A549 (cell line): ENCODE data around the gene MTARC1. TPM values are rescaled to one million over a fixed set of nuclear protein-coding genes. Genes with fewer than 3 reads are reported as not detected.

Experiments used
- ATAC-seq, 2 experiments: fragments of 200-7000 bp in 1 of 2; fragments of >200 bp in 1 of 2; cut with Nextera tagmentation in 1 of 2; cut with Tn5 transposase in 1 of 2; 3 replicates each; pipeline versions ENCODE4 v1.8.0 to v1.9.1; 2018 to 2020; ENCODE audit warnings: mild to moderate bottlenecking in 1 of 2, moderate library complexity in 1 of 2
- CTCF ChIA-PET: fragments of 300-600 bp; sonication (Branson Sonifier 250); formaldehyde crosslinking; extraction: SDS; loops from one replicate; lab custom pipeline; 2021; ENCODE audit warnings: antibody characterized with exemption, inconsistent platforms; lab: Yijun Ruan, JAX
- POLR2A ChIA-PET: fragments of 350-600 bp; formaldehyde crosslinking; extraction: SDS; loops from one replicate; lab custom pipeline; 2021; ENCODE audit warnings: antibody characterized with exemption, inconsistent platforms; lab: Yijun Ruan, JAX
- DNase-seq, 2 experiments: peaks; one replicate each; pipeline versions ENCODE4 v3.0.0 to v3.0.0-alpha.2; 2011 to 2016; ENCODE audit warnings: low read depth in 1 of 2, low spot score in 1 of 2
- FAIRE-seq: peaks from 2 replicates; lab custom pipeline; 2011; peaks lifted over from hg19 to GRCh38; lab: Jason Lieb, UNC
- H3K27ac ChIP-seq, 2 experiments: fragments of >200 bp; sonication (Bioruptor Twin); formaldehyde crosslinking; 3 replicates each; pipeline ENCODE4 v1.5.1; 2016 to 2017
- H3K4me1 ChIP-seq: fragments of >200 bp; sonication (Bioruptor Twin); formaldehyde crosslinking; 3 replicates; pipeline ENCODE4 v1.6.1; 2016
- H3K4me2 ChIP-seq: fragments of >200 bp; sonication (Bioruptor Twin); formaldehyde crosslinking; 3 replicates; pipeline ENCODE4 v1.6.1; 2016
- H3K4me3 ChIP-seq: fragments of >200 bp; sonication (Bioruptor Twin); formaldehyde crosslinking; 3 replicates; pipeline ENCODE4 v1.5.1; 2016
- H3K9me3 ChIP-seq: fragments of >200 bp; sonication (Bioruptor Twin); formaldehyde crosslinking; 3 replicates; pipeline ENCODE4 v1.6.1; 2016
- CBX2 ChIP-seq: fragments of 200-600 bp; sonication (generic); IDR thresholded peaks from 2 replicates; pipeline ENCODE4 v1.6.1; 2016; ENCODE audit warnings: low read depth, mild to moderate bottlenecking, borderline replicate concordance
- EHF ChIP-seq: fragments of 250-450 bp; sonication (Bioruptor Pico); IDR thresholded peaks from 2 replicates; pipeline ENCODE4 v1.5.0; 2020; ENCODE audit warnings: mild to moderate bottlenecking
- EP300 ChIP-seq, 2 experiments: fragments of >200 bp; sonication (Bioruptor Twin); formaldehyde crosslinking; IDR thresholded peaks; 2 replicates in 1 of 2; 3 replicates in 1 of 2; pipeline ENCODE4 v1.6.1; 2016 to 2017
- FOSL2 ChIP-seq, 2 experiments: fragments of 450-650 bp in 1 of 2; fragments of >200 bp in 1 of 2; sonication (Bioruptor Twin) in 1 of 2; formaldehyde crosslinking; IDR thresholded peaks; 2 replicates each; pipeline versions ENCODE4 v1.5.0 to v1.6.1; 2016 to 2020; ENCODE audit warnings: mild to moderate bottlenecking in 1 of 2, moderate library complexity in 1 of 2
- HEYL ChIP-seq: fragments of 250-450 bp; sonication (Bioruptor Pico); IDR thresholded peaks from 2 replicates; pipeline ENCODE4 v1.8.0; 2021; ENCODE audit warnings: mild to moderate bottlenecking, moderate library complexity
- HOXB5 ChIP-seq: fragments of 250-450 bp; sonication (Bioruptor Pico); IDR thresholded peaks from 2 replicates; pipeline ENCODE4 v1.5.0; 2020; ENCODE audit warnings: mild to moderate bottlenecking, moderate library complexity
- JUNB ChIP-seq: fragments of >200 bp; sonication (Bioruptor Twin); formaldehyde crosslinking; IDR thresholded peaks from 2 replicates; pipeline ENCODE4 v1.6.1; 2016
- MAFK ChIP-seq: fragments of 450-650 bp; IDR thresholded peaks from 2 replicates; pipeline ENCODE4 v1.6.1; 2014; ENCODE audit not compliant: partially characterized antibody
- MAZ ChIP-seq: fragments of 150-350 bp; IDR thresholded peaks from 2 replicates; pipeline ENCODE4 v1.6.1; 2014; ENCODE audit warnings: antibody characterized with exemption, low read depth, low read length, borderline replicate concordance
- PHF8 ChIP-seq: fragments of 200-600 bp; sonication (generic); IDR thresholded peaks from 2 replicates; pipeline ENCODE4 v1.6.1; 2016; ENCODE audit warnings: low read depth, mild to moderate bottlenecking, antibody characterized with exemption, moderate library complexity, borderline replicate concordance
- POLR2A ChIP-seq: IDR thresholded peaks from 2 replicates; pipeline ENCODE4 v1.6.1; 2012; ENCODE audit warnings: mild to moderate bottlenecking, low read length
- POLR2AphosphoS2 ChIP-seq: conservative IDR thresholded peaks from 2 replicates; pipeline ENCODE4 v1.6.1; 2012; ENCODE audit warnings: low read length, improper control_type of control experiment, inconsistent platforms
- RFX5 ChIP-seq: fragments of 450-650 bp; IDR thresholded peaks from 2 replicates; pipeline ENCODE4 v1.7.1; 2014; ENCODE audit warnings: antibody characterized with exemption, mild to moderate bottlenecking, moderate library complexity
- SMC3 ChIP-seq: fragments of >200 bp; sonication (Bioruptor Twin); formaldehyde crosslinking; IDR thresholded peaks from 3 replicates; pipeline ENCODE4 v1.6.1; 2018; ENCODE audit warnings: inconsistent platforms
- TP53 ChIP-seq: fragments of 250-450 bp; sonication (Bioruptor Pico); IDR thresholded peaks from 2 replicates; pipeline ENCODE4 v1.5.0; 2021; ENCODE audit warnings: mild to moderate bottlenecking, moderate library complexity
- ZNF302 ChIP-seq: fragments of 250-450 bp; sonication (Bioruptor Pico); IDR thresholded peaks from 2 replicates; pipeline ENCODE4 v1.9.0; 2021; ENCODE audit warnings: inconsistent platforms, mild to moderate bottlenecking, moderate library complexity
- WGBS: methylation state at CpG from one replicate; pipeline ENCODE4 v1.1.6; 2017; ENCODE audit errors: missing lambda C conversion rate; 5-methylcytosine and 5-hydroxymethylcytosine counted together
- polyA plus RNA-seq, 4 experiments: library from polyadenylated mRNA; depleted of rRNA in 3 of 4; stranded (reverse); fragments of >200 nt; fragmentation: RNase III in 1 of 4; extraction: RNeasy Plus Mini Kit Qiagen cat#74134 plus additional on column Dnase treatment in 1 of 4; gene quantifications; 2 replicates in 3 of 4; 3 replicates in 1 of 4; pipeline ENCODE4 v1.2.3, GENCODE V29; 2011 to 2017
- TF ChIP-seq, protein P1 (sequence below): fragments of 450-650 bp; IDR thresholded peaks from 2 replicates; pipeline ENCODE4 v1.6.1; 2014; ENCODE audit warnings: antibody characterized with exemption
- TF ChIP-seq, protein P2 (sequence below): fragments of 150-350 bp; IDR thresholded peaks from 2 replicates; pipeline ENCODE4 v1.6.1; 2014; ENCODE audit warnings: low read depth, mild to moderate bottlenecking, low read length
- TF ChIP-seq, protein P3 (sequence below): fragments of 250-450 bp; sonication (Bioruptor Pico); IDR thresholded peaks from 2 replicates; pipeline ENCODE4 v1.5.0; 2020; ENCODE audit warnings: low read depth, mild to moderate bottlenecking, moderate library complexity
- TF ChIP-seq, protein P4 (sequence below): fragments of >200 bp; sonication (Bioruptor Twin); formaldehyde crosslinking; IDR thresholded peaks from 3 replicates; pipeline ENCODE4 v1.5.1; 2016
- TF ChIP-seq, protein P5 (sequence below): fragments of >200 bp; sonication (Bioruptor Twin); formaldehyde crosslinking; IDR thresholded peaks from 2 replicates; pipeline ENCODE4 v1.6.1; 2016
- TF ChIP-seq, protein P6 (sequence below): fragments of >200 bp; sonication (Bioruptor Twin); formaldehyde crosslinking; IDR thresholded peaks from 3 replicates; pipeline ENCODE4 v1.6.1; 2016

The MTARC1 gene
- polyA plus RNA-seq, 2 of the 4 experiments (the other 2 are of a cell fraction): 9.5 to 10.1 TPM

DNA sequence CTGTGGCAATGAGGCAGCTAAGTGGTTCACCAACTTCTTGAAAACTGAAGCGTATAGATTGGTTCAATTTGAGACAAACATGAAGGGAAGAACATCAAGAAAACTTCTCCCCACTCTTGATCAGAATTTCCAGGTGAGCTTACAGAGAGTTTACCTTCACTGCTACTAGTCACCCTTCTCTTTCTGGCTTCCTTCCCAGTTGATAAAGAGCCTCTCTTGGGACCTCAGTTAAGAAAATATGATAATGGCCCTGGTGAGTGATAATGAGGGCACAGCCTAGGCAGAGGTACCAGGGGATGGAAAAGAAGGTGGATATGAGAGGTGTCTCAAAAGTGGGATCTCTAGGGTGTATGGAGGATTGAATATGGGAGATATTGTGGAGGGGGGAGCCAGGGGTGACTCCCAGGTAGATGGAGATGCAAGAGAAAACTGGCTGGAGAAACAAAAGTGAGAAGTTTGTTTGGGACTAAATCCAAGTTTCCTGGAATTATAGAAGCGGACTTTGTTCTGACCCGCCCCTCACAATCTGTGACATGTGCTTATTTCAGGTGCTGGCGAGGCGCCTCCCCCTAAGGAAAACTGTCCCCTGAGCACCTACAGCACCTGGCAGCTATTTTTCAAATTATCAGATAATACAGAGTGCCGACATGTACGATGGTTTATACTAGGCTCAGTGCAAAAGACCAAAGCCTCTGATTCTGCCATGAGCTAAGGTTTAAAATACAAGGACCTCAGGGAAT, 24.9 kb upstream of the MTARC1 start:
- TF ChIP-seq HEYL (CRISPR knock-in tag): no peak
- no peak for TF ChIP-seq EP300 (IDR thresholded peaks at IDR 0.05)
- TF ChIP-seq JUNB: no peak
- TF ChIP-seq PHF8: no peak
- TF ChIP-seq FOSL2 (IDR thresholded peaks at IDR 0.05): no peak
- no peak for TF ChIP-seq FOSL2 (CRISPR knock-in tag; IDR thresholded peaks at IDR 0.05)
- TF ChIP-seq, protein P1, sequence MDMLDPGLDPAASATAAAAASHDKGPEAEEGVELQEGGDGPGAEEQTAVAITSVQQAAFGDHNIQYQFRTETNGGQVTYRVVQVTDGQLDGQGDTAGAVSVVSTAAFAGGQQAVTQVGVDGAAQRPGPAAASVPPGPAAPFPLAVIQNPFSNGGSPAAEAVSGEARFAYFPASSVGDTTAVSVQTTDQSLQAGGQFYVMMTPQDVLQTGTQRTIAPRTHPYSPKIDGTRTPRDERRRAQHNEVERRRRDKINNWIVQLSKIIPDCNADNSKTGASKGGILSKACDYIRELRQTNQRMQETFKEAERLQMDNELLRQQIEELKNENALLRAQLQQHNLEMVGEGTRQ: no peak
- no peak for TF ChIP-seq EHF
- no peak for TF ChIP-seq ZNF302 (CRISPR knock-in tag)
- TF ChIP-seq, protein P2, sequence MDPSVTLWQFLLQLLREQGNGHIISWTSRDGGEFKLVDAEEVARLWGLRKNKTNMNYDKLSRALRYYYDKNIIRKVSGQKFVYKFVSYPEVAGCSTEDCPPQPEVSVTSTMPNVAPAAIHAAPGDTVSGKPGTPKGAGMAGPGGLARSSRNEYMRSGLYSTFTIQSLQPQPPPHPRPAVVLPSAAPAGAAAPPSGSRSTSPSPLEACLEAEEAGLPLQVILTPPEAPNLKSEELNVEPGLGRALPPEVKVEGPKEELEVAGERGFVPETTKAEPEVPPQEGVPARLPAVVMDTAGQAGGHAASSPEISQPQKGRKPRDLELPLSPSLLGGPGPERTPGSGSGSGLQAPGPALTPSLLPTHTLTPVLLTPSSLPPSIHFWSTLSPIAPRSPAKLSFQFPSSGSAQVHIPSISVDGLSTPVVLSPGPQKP: no peak
- TF ChIP-seq HOXB5 (CRISPR knock-in tag): no peak
- no peak for TF ChIP-seq POLR2A
- TF ChIP-seq, protein P3, sequence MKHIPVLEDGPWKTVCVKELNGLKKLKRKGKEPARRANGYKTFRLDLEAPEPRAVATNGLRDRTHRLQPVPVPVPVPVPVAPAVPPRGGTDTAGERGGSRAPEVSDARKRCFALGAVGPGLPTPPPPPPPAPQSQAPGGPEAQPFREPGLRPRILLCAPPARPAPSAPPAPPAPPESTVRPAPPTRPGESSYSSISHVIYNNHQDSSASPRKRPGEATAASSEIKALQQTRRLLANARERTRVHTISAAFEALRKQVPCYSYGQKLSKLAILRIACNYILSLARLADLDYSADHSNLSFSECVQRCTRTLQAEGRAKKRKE: no peak
- TF ChIP-seq RFX5: no peak
- Histone ChIP-seq H3K9me3 (no peaks in the 10 kb centered on the region), H3K27ac (no peak overlapping the region), H3K4me3 (no peak overlapping the region), H3K4me1 (no peaks in the 10 kb centered on the region), H3K4me2 (no peak overlapping the region)
- CTCF ChIA-PET: interaction anchor here (0.6 to 6.3 kb wide), 6 partner anchors 9 to 543 kb away, joined by 3 to 52 read pairs (median 4); no protein-coding TSS in a partner anchor
- ATAC-seq (no peak), FAIRE-seq (no peak), DNase-seq (no peak)
- POLR2A ChIA-PET: no interaction called here
- 92% methylated on average over 7 of the region's 7 CpGs for WGBS

DNA sequence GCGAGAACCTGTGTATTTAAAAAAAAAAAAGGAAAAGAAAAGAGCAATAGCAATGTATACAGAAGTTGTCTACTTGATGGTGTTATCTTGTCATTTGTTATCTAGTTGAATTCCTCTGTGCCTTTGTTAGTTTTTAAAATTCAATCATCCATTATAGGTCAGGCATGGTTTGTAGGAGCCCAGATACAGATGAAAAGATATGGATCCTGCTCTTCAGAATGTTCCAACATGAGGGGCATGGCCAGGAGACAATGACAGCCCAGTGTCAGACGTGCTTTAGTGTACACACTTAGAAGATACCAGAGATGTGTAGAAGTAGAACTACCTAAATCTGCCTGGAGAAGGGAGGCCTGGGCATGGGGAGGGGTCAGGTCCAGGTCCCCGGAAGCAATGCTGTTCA, 22.0 kb upstream of the MTARC1 start:
- no peak for DNase-seq
- no peaks in the 10 kb centered on the region for H3K9me3 ChIP-seq
- ATAC-seq: no peak
- TF ChIP-seq, protein P4, sequence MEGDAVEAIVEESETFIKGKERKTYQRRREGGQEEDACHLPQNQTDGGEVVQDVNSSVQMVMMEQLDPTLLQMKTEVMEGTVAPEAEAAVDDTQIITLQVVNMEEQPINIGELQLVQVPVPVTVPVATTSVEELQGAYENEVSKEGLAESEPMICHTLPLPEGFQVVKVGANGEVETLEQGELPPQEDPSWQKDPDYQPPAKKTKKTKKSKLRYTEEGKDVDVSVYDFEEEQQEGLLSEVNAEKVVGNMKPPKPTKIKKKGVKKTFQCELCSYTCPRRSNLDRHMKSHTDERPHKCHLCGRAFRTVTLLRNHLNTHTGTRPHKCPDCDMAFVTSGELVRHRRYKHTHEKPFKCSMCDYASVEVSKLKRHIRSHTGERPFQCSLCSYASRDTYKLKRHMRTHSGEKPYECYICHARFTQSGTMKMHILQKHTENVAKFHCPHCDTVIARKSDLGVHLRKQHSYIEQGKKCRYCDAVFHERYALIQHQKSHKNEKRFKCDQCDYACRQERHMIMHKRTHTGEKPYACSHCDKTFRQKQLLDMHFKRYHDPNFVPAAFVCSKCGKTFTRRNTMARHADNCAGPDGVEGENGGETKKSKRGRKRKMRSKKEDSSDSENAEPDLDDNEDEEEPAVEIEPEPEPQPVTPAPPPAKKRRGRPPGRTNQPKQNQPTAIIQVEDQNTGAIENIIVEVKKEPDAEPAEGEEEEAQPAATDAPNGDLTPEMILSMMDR: no peak
- TF ChIP-seq TP53 (CRISPR knock-in tag) (no peak), FOSL2 (IDR thresholded peaks at IDR 0.05) (no peak), FOSL2 (CRISPR knock-in tag; IDR thresholded peaks at IDR 0.05) (no peak), JUNB (no peak), POLR2AphosphoS2 (no peak), CBX2 (no peak), MAFK (no peak), MAZ (no peak), SMC3 (no peak), EP300 (IDR thresholded peaks at IDR 0.05) (no peak), HOXB5 (CRISPR knock-in tag) (no peak)
- TF ChIP-seq, protein P5, sequence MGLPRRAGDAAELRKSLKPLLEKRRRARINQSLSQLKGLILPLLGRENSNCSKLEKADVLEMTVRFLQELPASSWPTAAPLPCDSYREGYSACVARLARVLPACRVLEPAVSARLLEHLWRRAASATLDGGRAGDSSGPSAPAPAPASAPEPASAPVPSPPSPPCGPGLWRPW: no peak
- TF ChIP-seq, protein P6, sequence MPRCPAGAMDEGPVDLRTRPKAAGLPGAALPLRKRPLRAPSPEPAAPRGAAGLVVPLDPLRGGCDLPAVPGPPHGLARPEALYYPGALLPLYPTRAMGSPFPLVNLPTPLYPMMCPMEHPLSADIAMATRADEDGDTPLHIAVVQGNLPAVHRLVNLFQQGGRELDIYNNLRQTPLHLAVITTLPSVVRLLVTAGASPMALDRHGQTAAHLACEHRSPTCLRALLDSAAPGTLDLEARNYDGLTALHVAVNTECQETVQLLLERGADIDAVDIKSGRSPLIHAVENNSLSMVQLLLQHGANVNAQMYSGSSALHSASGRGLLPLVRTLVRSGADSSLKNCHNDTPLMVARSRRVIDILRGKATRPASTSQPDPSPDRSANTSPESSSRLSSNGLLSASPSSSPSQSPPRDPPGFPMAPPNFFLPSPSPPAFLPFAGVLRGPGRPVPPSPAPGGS: no peak
- TF ChIP-seq, all 56 proteins: peak for 0
- Histone ChIP-seq H3K4me2 (no peak overlapping the region), H3K27ac (no peak overlapping the region), H3K4me1 (no peaks in the 10 kb centered on the region), H3K4me3 (no peak overlapping the region)
- FAIRE-seq: no peak
- WGBS: 99% methylated on average over 3 of the region's 3 CpGs
- CTCF ChIA-PET: interaction anchor here (1.4 to 6.3 kb wide), 5 partner anchors 8 to 484 kb away, joined by 3 to 52 read pairs (median 8); no protein-coding TSS in a partner anchor
- POLR2A ChIA-PET: no interaction called here
